Measurements from ENCODE around the gene AFG1L. TPM values are rescaled to one million over a fixed set of nuclear protein-coding genes. Genes with fewer than 3 reads are reported as not detected.
"Not testable (repeated sequence)": the region's sequence is repeated elsewhere in the genome, so short reads cannot be mapped to it uniquely, and the experiment has no call there.

Gene AFG1L
- total and polyA plus RNA-seq, 2 experiments from 2014 or later, result 1.2 to 3.5 TPM

DNA sequence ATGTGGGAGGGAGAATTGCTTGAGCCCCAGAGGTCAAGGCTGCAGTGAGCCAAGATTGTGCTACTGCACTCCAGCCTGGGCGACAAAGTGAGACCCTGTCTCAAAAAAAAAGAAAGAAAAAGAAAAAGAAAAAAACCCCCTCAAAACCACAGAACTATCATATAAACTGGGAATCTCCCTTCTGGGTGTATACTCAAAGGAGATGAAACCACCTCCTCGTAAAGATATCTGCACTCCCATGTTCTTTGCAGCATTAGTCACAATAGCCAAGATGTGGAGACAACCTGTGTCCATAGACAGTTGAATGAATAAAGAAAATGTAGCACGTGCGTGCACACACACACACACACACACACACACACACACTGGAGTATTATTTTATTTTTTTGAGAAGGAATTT is 8.5 kb upstream of the AFG1L start:
- Histone ChIP-seq H3K36me3 (ENCODE audit: low read depth) (no peaks in the 10 kb centered on the region), H2AFZ (no peak overlapping the region), H3K27me3 (replicated peaks; ENCODE audit: insufficient read depth) (no peaks in the 10 kb centered on the region), H3K9me3 (ENCODE audit: low read depth) (no peaks in the 10 kb centered on the region), H3K79me2 (ENCODE audit: insufficient read depth) (no peaks in the 10 kb centered on the region), H3K27ac (no peak overlapping the region), H3K4me3 (no peak overlapping the region), H4K20me1 (ENCODE audit: insufficient read depth) (no peaks in the 10 kb centered on the region), H3K4me1 (ENCODE audit: insufficient read depth) (no peaks in the 10 kb centered on the region), H3K4me2 (ENCODE audit: unreplicated experiment) (no peak overlapping the region), H3K9me2 (ENCODE audit: insufficient read depth) (no peaks in the 10 kb centered on the region), H3K9ac (no peak overlapping the region), H3F3A (ENCODE audit: insufficient read depth) (no peaks in the 10 kb centered on the region)
- in situ Hi-C loops (cut with MboI), result no loop called here
- WGBS, 2 experiments (ENCODE audit: low coverage in 1 of 2, low lambda C conversion rate in 2 of 2, missing lambda C conversion rate in 2 of 2), result 48 to 51% methylated on average over 4 of the region's 4 CpGs
- TF ChIP-seq EZH2phosphoT487 (IDR thresholded peaks at IDR 0.05; ENCODE audit: insufficient read depth, low read depth) (no peak), EZH2 (IDR thresholded peaks at IDR 0.05; ENCODE audit: insufficient read depth, poor library complexity, severe bottlenecking) (no peak)
- DNase-seq, result no peak

GRCh38 chr6:108287373-108287772 is 7.5 kb upstream of the AFG1L start:
- Histone ChIP-seq H3K4me2 (ENCODE audit: unreplicated experiment) (no peak overlapping the region), H3K36me3 (ENCODE audit: low read depth) (no peaks in the 10 kb centered on the region), H2AFZ (no peak overlapping the region), H3K27ac (no peak overlapping the region), H3K27me3 (replicated peaks; ENCODE audit: insufficient read depth) (no peaks in the 10 kb centered on the region), H3K4me3 (no peak overlapping the region), H3K9ac (no peak overlapping the region), H3K9me2 (ENCODE audit: insufficient read depth) (no peaks in the 10 kb centered on the region), H4K20me1 (ENCODE audit: insufficient read depth) (no peaks in the 10 kb centered on the region), H3K79me2 (ENCODE audit: insufficient read depth) (no peaks in the 10 kb centered on the region), H3K9me3 (ENCODE audit: low read depth) (no peaks in the 10 kb centered on the region), H3F3A (ENCODE audit: insufficient read depth) (no peaks in the 10 kb centered on the region), H3K4me1 (ENCODE audit: insufficient read depth) (no peaks in the 10 kb centered on the region)
- no peak for DNase-seq
- TF ChIP-seq EZH2 (IDR thresholded peaks at IDR 0.05; ENCODE audit: insufficient read depth, poor library complexity, severe bottlenecking) (no peak), EZH2phosphoT487 (IDR thresholded peaks at IDR 0.05; ENCODE audit: insufficient read depth, low read depth) (no peak)
- in situ Hi-C loops (cut with MboI), result no loop called here
- 69 to 72% methylated on average over 3 of the region's 3 CpGs for WGBS, 2 experiments (ENCODE audit: low coverage in 1 of 2, low lambda C conversion rate in 2 of 2, missing lambda C conversion rate in 2 of 2)

GRCh38 chr6:108288742-108289141 is 6.1 kb upstream of the AFG1L start:
- Histone ChIP-seq H3K9ac (no peak overlapping the region), H4K20me1 (ENCODE audit: insufficient read depth) (no peaks in the 10 kb centered on the region), H2AFZ (no peak overlapping the region), H3F3A (ENCODE audit: insufficient read depth) (no peaks in the 10 kb centered on the region), H3K4me2 (ENCODE audit: unreplicated experiment) (no peak overlapping the region), H3K9me3 (ENCODE audit: low read depth) (no peaks in the 10 kb centered on the region), H3K9me2 (ENCODE audit: insufficient read depth) (no peaks in the 10 kb centered on the region), H3K79me2 (ENCODE audit: insufficient read depth) (no peaks in the 10 kb centered on the region), H3K27me3 (replicated peaks; ENCODE audit: insufficient read depth) (no peaks in the 10 kb centered on the region), H3K36me3 (ENCODE audit: low read depth) (no peaks in the 10 kb centered on the region), H3K4me1 (ENCODE audit: insufficient read depth) (no peaks in the 10 kb centered on the region), H3K27ac (no peak overlapping the region), H3K4me3 (no peak overlapping the region)
- no peak for DNase-seq
- no peak for TF ChIP-seq EZH2phosphoT487 (IDR thresholded peaks at IDR 0.05; ENCODE audit: insufficient read depth, low read depth)
- no peak for TF ChIP-seq EZH2 (IDR thresholded peaks at IDR 0.05; ENCODE audit: insufficient read depth, poor library complexity, severe bottlenecking)
- in situ Hi-C loops (cut with MboI), result no loop called here

DNA sequence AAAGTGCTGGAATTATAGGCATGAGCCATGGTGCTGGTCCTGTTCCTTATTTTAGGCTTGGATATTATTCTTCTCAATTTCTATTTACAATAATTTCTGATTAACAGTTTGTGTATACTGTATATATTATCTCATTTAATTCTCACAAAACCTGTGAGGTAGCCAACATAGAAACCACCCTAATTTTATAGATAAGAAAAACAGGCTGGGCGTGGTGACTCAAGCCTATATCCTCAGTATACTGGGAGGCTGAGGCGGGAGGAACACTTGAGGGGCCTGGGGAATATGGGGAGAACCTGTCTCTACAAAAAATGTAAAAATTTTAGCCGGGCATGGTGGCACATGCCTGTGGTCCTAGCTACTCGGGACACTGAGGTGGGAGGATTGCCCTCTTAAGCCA is 3.8 kb upstream of the AFG1L start:
- no peak overlapping the region for H3K4me2 ChIP-seq (ENCODE audit: unreplicated experiment)
- H2AFZ ChIP-seq, result no peak overlapping the region
- H3K4me3 ChIP-seq, result no peak overlapping the region
- DNase-seq, result no peak
- no peak overlapping the region for H3K27ac ChIP-seq
- H3K9me2 ChIP-seq (ENCODE audit: insufficient read depth), result no peaks in the 10 kb centered on the region
- H3K9me3 ChIP-seq (ENCODE audit: low read depth), result no peaks in the 10 kb centered on the region
- H3K9ac ChIP-seq, result no peak overlapping the region
- peaks cover 9% of the 10 kb centered on the region for H3K79me2 ChIP-seq (ENCODE audit: insufficient read depth)
- no peaks in the 10 kb centered on the region for H3K4me1 ChIP-seq (ENCODE audit: insufficient read depth)
- no peaks in the 10 kb centered on the region for H3K36me3 ChIP-seq (ENCODE audit: low read depth)
- no peaks in the 10 kb centered on the region for H3F3A ChIP-seq (ENCODE audit: insufficient read depth)
- WGBS, 2 experiments (ENCODE audit: low coverage in 1 of 2, low lambda C conversion rate in 2 of 2, missing lambda C conversion rate in 2 of 2), result 32 to 44% methylated on average over 3 to 4 of the region's 4 CpGs
- H3K27me3 ChIP-seq (replicated peaks; ENCODE audit: insufficient read depth), result no peaks in the 10 kb centered on the region
- TF ChIP-seq EZH2phosphoT487 (IDR thresholded peaks at IDR 0.05; ENCODE audit: insufficient read depth, low read depth) (no peak), EZH2 (IDR thresholded peaks at IDR 0.05; ENCODE audit: insufficient read depth, poor library complexity, severe bottlenecking) (no peak)
- H4K20me1 ChIP-seq (ENCODE audit: insufficient read depth), result no peaks in the 10 kb centered on the region
- in situ Hi-C loops (cut with MboI), result no loop called here

DNA sequence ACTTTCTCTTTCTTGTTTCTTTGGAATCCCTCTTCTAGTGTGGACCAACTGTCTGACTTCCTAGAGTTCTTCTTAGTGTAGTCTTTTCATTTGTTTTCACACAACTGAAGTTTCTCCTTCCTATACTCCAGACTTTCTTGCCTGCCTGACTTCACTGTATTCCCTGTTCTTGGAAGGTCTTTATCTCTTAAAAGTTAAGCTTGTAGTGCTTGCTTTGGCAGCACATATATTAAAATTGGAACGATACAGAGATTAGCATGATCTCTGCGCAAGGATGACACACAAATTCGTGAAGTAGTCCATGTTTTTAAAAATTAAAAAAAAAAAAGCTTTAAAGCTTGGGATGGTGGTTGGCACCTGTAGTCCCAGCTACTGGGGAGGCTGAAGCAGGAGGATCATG is 2.3 kb upstream of the AFG1L start:
- peaks cover 12% of the 10 kb centered on the region for H3K79me2 ChIP-seq (ENCODE audit: insufficient read depth)
- H3K9ac ChIP-seq; H3F3A ChIP-seq (ENCODE audit: insufficient read depth); H3K36me3 ChIP-seq (ENCODE audit: low read depth); H3K9me3 ChIP-seq (ENCODE audit: low read depth); H2AFZ ChIP-seq; H4K20me1 ChIP-seq (ENCODE audit: insufficient read depth); DNase-seq; H3K27ac ChIP-seq; H3K4me3 ChIP-seq; H3K9me2 ChIP-seq (ENCODE audit: insufficient read depth); H3K4me1 ChIP-seq (ENCODE audit: insufficient read depth); H3K4me2 ChIP-seq (ENCODE audit: unreplicated experiment); H3K27me3 ChIP-seq (replicated peaks; ENCODE audit: insufficient read depth); in situ Hi-C loops (cut with MboI): not testable (repeated sequence)
- 61 to 64% methylated on average over 3 of the region's 3 CpGs for WGBS, 2 experiments (ENCODE audit: low coverage in 1 of 2, low lambda C conversion rate in 2 of 2, missing lambda C conversion rate in 2 of 2)
